ENCODE data around the gene SCFD2.

Gene SCFD2

GRCh38 chr4:53043055-53043454 lies 322.8 kb downstream of the SCFD2 start:
- no peak for DNase-seq

- no peak for DNase-seq
Measured at GRCh38 chr4:53040851-53041250, 325.0 kb downstream of the SCFD2 start.

DNA sequence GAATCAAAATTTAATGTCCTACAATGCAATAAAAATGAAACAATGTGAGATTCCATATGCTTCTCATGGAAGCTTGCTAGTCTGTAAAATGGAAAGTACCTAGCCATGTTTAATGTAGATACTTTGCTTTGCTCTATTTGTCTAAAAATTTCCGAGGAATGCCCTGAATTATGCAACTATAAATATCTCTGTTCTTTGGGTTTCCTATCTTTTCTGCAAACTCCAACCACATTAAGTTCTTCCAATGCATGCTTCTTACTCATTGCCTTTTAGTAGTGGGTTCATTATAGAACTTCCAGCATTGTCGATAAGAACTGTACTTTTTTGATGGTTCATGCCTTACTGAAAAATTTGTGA lies 325.4 kb downstream of the SCFD2 start:
- no peak for DNase-seq

GRCh38 chr4:53039741-53040458 lies 326.0 kb downstream of the SCFD2 start:
- no peak for DNase-seq

DNA sequence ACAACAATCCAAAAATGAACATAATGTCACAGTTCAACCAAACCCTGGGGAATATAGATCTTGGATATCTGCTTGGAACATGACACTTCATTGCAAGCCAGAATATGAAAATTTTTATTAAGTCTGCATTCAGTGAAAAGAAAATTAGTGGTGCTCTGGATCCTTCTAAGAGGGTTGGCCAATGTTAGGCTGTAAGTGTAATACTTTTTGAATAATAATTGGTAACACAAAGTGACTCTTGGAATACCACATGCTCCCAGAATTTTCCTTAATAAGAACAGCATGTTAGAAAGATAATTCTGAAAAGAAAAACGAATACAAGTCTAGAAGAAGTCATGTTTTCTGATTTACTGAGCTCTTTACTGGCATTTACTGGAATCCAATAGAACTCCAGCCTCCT lies 328.0 kb downstream of the SCFD2 start:
- no peak for DNase-seq

GRCh38 chr4:53032908-53033307 lies 333.0 kb downstream of the SCFD2 start:
- peak in 1 of 5 donors; percentile 23 for DNase-seq

DNA sequence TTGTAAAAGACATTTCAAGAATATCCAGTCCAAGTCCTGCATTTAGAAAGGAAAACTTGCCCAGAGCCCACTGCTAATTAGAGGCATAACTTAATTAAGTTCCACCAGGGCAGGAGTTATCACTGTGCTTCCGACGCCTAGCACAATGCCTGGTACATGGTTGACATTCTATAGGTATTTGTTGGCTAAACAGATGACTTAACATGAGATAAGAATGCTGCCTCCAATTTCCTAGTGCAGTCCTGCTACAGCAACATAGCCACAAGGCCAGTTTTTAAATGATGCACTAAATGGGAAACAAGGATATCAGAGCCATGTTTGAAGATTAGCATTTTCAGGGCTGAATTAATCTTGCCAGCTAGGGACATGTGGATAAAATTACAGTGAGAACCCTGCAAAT lies 339.6 kb downstream of the SCFD2 start:
- DNase-seq = no peak

DNA sequence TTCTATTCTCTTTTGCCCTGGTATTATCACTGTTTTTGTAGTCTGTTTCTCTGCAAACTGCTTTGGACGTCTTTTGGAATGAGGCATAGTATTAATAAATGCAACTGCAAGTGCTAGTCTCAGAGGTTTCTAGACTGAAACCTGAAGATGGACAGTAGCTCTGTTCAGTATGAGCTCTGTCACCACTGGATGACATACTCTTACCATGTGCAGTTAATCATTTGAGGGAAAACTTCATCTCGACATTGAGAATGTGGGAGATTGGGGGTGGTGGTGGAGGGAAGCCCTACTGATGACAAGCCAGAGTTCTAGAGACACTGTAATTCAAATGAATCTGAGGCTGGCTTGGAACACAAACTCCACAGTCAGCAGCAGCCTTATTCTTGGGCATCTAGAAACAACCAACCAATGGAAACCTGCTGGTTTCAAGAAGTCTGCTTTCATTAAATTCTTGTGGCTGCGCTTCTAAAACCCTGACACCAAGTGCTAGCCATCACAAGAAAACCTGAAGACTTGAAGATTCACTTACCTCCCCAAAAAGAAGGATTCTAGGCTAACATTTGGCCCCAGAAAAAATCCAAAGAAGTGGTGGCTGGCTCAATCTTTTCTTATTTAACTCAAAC lies 342.1 kb downstream of the SCFD2 start:
- no peak for DNase-seq

- no peak for DNase-seq
Measured at GRCh38 chr4:53022513-53023100, 343.3 kb downstream of the SCFD2 start.

DNA sequence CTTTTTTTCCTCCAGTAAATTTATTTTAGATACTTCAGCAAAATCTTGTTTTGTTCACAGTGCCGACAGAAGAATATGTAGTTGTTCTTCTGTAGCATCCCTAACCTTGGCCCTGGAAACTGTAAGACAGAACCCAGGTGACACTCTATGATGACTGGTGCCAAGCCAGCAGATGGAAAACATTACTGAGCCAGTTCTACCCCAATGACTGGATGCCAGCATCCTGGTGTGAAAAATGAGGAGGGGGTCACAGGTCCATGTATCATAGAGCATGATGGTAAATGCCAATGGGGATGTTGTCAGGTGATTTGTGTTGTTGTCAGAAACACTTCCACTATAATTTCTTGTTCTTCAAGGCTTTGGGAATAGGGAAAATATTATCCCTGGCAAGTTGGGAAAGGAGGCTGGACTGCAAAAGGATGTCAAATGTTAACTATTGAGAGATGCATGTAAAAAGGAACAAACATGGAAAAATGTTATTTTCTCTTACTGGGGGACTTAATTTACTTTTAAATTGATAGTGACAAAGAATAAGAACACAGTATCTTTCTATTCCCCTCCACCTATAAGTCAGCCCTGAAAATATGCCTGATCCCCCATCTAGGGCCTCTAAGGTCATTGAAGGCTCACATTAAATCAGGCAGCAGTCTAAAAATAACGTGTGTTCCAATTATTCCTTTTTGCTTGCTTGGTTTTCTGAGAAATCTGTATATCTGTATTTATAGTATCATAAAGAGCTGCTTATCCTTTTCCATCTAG lies 343.9 kb downstream of the SCFD2 start:
- DNase-seq = no peak

DNA sequence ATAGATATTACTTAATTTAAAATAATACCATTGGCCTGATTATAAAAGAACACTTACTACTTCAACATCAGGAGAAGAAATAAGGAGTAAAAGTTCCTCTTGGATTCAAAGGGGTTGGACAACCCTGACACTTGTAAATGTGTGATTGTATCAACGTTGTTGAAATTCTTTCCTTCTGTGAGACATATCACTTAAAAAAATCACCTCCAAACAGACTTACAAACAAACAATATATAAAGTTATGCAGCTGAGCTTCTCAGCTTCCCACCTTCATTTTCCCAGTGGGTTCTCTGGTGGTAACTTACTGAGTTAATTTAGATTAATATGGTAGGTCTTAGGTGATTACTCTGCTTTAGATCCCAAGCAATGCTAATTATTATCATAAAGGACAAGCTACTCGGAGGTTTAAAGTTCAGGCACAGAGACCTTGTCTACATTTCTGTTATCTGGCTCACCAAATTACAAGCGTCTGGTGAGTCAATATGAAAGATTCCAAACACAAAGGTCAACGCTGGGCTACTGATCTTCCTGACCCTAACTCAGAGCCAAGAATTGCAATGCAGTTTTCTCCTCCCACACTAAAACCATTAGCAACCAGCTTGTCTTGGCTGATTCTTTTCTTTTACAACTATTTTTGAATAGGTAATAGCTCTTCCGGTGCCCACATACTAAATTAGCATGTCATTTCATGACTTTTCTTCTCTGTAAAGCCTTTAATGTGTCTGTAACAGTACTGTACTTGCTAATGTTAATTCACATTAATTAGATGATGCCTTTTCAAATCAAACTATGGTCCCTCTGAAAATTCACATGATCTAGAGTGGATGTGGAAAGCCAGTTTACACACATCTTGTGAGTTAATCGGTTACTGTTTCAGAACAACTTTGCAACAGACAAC lies 346.1 kb downstream of the SCFD2 start:
- no peak for DNase-seq

- no peak for DNase-seq
Measured at GRCh38 chr4:53018471-53018870, 347.4 kb downstream of the SCFD2 start.

GRCh38 chr4:53016099-53016820 lies 349.6 kb downstream of the SCFD2 start:
- DNase-seq = no peak

- no peak for DNase-seq
Measured at GRCh38 chr4:53015681-53016080, 350.2 kb downstream of the SCFD2 start.

GRCh38 chr4:53014881-53015280 lies 351.0 kb downstream of the SCFD2 start:
- DNase-seq = no peak

DNA sequence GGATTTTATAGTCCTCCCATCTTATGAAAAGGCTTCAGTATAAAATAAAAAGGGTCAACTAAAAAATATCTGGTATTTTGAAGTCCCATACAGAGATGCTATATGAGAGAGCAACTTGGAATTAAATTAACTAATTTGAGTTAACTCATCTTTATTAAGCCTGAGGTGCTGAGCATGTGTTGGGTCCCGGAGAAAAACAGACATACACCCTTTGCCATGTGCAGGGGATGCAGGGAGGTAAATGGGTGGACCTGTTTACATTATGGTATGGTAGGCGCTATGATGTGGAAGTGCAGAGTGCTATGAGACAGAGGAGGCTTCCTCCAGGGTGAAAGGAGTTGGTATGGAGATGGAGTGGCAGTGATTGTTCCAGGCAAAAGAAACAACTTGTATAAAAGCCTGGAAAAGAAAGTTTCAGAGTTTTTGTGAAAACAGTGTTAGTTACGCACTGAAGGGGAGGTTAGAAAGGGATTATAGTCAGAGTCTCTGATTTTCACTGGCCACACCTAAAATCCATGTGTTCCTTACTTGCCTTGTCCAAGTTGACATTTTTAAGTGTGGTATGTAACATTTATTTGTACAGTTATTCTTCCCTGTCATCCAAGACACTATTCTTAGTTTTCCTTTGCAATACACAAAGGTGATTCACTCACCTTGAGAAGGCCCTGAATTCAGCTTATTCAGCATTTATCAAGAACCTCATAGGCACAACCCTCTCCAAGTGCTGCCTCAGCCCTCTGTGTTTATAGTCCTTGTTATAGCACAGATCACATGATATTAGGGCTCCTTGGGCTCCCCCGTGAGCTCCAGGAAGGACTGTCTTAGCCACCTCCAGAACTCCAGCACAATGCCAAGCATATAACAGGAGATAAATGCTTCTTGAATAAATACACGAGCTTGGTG lies 351.7 kb downstream of the SCFD2 start:
- no peak for DNase-seq

GRCh38 chr4:53012738-53013137 lies 353.1 kb downstream of the SCFD2 start:
- peak in 1 of 5 donors; percentile 63 for DNase-seq

DNA sequence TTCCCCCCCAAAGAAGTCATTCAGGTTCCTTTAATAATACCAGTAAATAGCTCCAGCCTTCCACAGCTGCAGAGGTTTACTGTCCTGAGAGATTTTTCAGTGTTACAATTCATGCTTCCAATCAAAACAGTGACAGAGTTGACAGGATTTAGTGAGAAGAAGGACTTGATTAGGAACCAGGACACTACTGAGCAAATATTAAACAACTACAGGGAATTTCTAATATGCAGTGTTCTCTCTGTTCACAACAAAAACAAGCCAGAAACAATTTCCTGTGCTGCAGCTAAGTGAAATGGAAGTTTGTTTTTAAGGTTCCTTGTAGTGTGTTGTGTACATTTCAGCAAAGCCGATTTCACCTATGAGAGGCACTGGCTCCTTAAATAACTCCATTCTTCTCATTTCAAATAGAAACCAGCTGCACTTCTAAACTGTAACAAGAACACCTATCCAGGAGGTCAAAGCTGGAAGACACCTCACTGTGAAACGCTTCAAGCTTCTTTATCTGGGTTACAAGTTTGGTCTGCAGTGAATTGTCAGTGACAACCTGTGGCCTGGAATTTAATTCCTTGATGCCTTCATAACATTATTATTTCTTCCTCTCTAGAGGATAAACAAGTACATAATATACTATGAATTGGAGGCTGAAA lies 354.5 kb downstream of the SCFD2 start:
- DNase-seq = no peak

DNA sequence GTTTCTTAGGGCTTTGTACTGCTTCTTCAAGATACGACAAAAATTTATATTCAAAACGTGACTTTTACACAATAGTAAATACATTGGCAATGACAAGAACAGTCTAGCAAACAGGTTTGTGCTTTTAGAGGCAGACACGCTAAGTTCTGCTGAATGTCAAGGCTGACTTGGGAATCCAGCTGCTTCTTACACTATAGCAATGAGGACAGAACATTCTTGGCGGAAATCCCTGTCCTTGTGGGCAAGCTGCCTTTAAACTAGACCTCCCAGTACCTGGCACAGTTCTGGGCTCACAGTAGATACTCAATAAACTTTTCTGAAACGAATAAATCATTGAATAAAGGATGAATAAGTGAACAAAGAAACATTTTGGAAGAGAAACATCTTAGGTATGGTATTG lies 355.5 kb downstream of the SCFD2 start:
- no peak for DNase-seq

DNA sequence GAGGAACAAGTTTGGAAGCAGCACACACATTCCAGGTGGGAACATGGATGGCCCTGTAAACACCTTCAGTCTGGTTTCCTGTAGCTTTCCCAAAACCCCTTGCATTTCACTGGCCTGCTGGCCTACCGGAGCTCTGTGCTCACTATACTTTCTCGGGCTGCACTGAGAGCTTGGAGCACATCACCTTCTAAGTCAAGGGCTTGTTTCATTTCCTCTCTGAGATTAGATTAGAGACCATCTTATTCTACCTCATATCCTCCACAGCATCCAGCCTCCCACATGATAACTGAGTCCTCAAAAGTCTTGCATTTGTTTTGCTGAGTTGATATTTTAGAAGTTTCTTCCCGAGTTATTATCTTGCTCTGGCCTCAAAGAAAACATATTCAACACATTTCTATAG lies 356.0 kb downstream of the SCFD2 start:
- DNase-seq = no peak
